SK-N-DZ (cell line): Measurements from ENCODE around the gene ADAM15.

Experiments used
- DNase-seq: peaks from one replicate; pipeline ENCODE4 v3.0.0-alpha.2; 2015; ENCODE audit warnings: low spot score

Gene ADAM15

GRCh38 chr1:155029513-155030242 is 21.4 kb upstream of the ADAM15 start:
- DNase-seq, result no peak

GRCh38 chr1:155030243-155030795 is 20.8 kb upstream of the ADAM15 start:
- no peak for DNase-seq

- no peak for DNase-seq
Measured at GRCh38 chr1:155030899-155031298, 20.2 kb upstream of the ADAM15 start.

GRCh38 chr1:155032886-155033285 is 18.2 kb upstream of the ADAM15 start:
- no peak for DNase-seq

- DNase-seq, result no peak
Measured at GRCh38 chr1:155033524-155033923, 17.6 kb upstream of the ADAM15 start, which contains the start of the genes DCST1 and DCST2. DCST1 (plus strand) TSS chr1:155033824; CDS start chr1:155034037, 213 bp downstream. DCST2 (minus strand) TSS chr1:155033781; CDS start chr1:155033701, 80 bp downstream.

GRCh38 chr1:155034318-155035208 is 16.6 kb upstream of the ADAM15 start:
- DNase-seq, result no peak

- no peak for DNase-seq
Measured at GRCh38 chr1:155035936-155036335, 15.2 kb upstream of the ADAM15 start.

GRCh38 chr1:155037043-155037442 is 14.1 kb upstream of the ADAM15 start:
- no peak for DNase-seq

- DNase-seq, result no peak
Measured at GRCh38 chr1:155037851-155038441, 13.2 kb upstream of the ADAM15 start.

- no peak for DNase-seq
Measured at GRCh38 chr1:155038602-155039307, 12.4 kb upstream of the ADAM15 start.

GRCh38 chr1:155039308-155039669 is 11.8 kb upstream of the ADAM15 start:
- no peak for DNase-seq

GRCh38 chr1:155040358-155041093 is 10.6 kb upstream of the ADAM15 start:
- DNase-seq, result peak; percentile 51

- no peak for DNase-seq
Measured at GRCh38 chr1:155042789-155043188, 8.3 kb upstream of the ADAM15 start.

- no peak for DNase-seq
Measured at GRCh38 chr1:155043301-155043702, 7.8 kb upstream of the ADAM15 start.

- no peak for DNase-seq
Measured at GRCh38 chr1:155043793-155044192, 7.3 kb upstream of the ADAM15 start.

- no peak for DNase-seq
Measured at GRCh38 chr1:155044365-155044764, 6.8 kb upstream of the ADAM15 start.

- peak; percentile 86 for DNase-seq
Measured at GRCh38 chr1:155044812-155045657, 6.1 kb upstream of the ADAM15 start.

GRCh38 chr1:155048449-155049334 is 2.4 kb upstream of the ADAM15 start:
- DNase-seq, result no peak
